GM18505 (cell line): ENCODE results near the gene EIF2B5.
"Not testable (repeated sequence)": the region's sequence is repeated elsewhere in the genome, so short reads cannot be mapped to it uniquely, and the experiment has no call there.

ENCODE experiments used
- ATAC-seq: cut with Tn5 transposase; IDR thresholded peaks from one replicate; pipeline ENCODE4 v1.9.1; 2021; ENCODE audit not compliant: unreplicated experiment
- POLR2A ChIP-seq: IDR thresholded peaks from 4 replicates; pipeline ENCODE4 v1.6.1; 2011; ENCODE audit warnings: borderline replicate concordance; ENCODE audit not compliant: insufficient read depth, insufficient read length; ENCODE audit errors: extremely low read depth

Gene EIF2B5

DNA sequence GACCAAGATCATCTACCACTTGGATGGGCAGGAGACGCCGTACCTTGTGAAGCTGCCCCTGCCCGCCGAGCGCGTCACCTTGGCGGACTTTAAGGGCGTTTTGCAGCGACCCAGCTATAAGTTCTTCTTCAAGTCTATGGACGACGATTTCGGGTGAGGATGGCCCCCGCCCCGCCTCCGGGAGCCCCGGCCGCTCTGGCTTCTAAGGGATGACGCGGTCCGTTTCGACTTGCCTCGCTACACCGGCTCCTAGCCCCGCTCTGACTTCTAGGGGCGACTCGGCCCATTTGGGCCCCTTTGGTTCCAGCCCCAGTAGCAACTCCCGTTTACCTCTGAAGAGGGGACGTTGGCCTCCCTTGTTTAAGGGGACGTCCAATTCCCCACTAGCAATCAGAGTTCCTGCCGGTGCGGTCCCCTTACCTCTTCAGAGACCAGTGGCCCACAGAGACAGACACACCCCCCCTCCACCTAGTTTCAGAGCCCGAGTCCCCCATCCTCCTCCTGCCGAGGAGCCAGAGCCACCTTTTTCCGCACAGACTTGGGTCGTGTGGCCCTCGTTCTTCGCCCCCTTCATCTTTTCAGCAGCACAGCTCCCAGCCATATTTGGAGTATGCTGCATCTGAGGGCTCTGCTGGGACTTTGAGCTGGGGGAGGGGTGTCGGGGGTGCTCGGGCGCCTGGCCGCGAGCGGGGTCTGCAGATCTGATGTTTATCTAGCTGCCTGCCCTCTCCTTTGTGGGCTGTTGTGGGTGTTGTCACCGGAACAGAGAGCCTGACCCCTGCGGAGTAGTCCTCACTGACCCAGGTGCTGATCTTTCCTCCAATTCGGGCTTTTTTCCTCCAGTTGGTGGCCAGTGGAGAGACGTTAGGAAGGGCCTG lies 20.7 kb downstream of the EIF2B5 start:
- ATAC-seq = peak; percentile 31
- no peak for TF ChIP-seq POLR2A

DNA sequence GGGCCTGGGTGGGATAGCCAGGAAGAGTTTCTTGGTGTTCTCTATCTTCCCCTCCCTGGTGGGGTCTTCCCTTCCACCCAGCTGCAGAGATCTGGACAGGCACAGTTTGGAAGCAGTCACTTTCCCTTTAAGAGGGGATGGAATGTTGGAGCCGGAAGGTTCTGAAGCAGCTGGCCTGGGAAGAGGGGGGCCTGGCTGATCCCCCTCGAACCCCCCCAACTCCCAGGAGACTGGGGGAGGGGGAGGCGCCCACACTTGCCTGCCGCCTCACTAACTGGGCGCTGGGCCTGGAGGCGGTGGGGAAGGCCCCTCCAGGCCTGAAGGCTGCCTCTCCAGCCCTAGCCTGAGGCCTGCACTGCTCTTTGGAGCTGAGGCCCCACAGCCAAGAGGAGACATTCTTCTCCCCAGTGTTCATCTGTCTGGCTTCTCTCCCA lies 21.4 kb downstream of the EIF2B5 start:
- TF ChIP-seq POLR2A = no peak
- no peak for ATAC-seq

DNA sequence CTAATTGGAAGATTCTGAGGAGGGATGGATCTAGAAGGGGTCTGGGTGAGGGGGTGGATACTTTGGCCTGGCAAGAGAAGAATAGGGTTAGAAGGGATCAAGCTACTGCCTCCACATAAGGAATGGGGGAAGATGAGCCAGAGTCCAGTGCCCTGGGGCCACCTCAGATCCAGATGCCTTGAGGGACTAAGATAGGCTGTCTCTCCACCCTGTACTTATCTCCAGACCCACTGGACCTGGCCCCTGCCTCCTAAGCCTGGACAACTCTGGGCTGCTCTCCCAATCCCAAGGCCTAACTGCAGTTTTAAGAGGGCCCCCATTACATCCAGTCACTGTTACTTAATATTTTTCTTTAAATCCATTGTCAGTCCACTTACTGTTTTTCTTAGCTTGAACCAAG lies 22.0 kb downstream of the EIF2B5 start:
- no peak for ATAC-seq
- no peak for TF ChIP-seq POLR2A

DNA sequence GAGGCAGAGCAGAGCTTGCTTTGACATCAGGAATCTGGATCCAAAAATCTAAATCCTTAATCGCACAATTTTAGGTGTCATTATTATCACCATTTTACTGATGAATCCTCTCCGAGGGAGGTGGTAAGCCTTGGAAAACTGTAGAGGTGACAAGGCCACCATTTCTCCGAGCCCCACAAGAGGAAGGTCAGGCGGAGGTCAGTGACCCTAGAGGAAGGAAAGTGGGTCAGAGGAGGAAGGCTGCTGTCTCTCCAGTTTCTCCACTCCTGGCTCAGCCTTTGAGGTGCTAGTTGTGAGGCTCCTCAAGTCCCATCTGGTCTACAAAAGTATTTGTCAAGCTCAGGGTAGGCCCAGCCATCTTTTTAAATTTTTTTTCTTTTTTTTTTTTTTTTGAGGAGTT lies 23.2 kb downstream of the EIF2B5 start:
- no peak for ATAC-seq
- TF ChIP-seq POLR2A = no peak

DNA sequence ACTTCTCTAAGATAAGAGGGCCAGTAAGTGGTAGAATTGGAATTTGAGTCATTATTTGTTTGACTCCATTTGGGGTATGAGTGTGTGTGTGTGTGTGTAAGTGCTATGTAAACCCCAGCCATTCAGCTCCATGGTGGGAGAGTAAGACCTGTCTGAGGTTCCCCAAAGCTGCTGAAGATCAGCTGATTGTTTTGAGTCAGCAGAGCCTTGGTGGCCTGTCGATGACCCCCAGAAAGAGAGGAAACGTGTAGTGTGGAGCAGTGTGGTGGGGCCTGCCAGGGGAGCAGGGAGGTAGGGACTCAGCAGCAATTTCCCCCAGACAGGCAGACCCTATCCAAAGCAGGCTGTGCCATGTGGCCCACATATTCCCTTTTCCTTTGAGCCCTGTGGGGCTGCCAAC lies 25.3 kb downstream of the EIF2B5 start:
- ATAC-seq = no peak
- TF ChIP-seq POLR2A = no peak

DNA sequence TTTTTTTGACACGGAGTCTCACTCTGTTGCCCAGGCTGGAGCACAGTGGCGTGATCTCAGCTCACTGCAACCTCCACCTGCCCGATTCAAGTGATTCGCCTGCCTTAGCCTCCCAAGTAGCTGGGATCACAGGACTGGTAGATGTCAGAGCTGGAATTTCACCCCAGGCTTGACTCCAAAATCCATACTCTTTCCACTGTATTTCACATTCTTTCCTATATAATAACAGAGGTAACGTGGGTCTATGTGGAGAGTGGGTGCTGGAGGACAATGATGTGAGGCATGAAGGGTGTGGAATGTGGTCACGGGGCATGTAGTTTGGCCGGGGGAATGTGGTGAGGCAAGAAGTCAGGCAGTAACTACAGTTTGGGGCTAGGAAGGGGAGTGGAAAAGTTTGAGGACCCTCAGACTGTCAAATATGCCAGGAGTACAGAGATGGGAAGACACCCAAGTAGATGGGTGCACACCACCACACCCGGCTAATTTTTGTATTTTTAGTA lies 27.5 kb downstream of the EIF2B5 start:
- not testable (repeated sequence) for ATAC-seq

DNA sequence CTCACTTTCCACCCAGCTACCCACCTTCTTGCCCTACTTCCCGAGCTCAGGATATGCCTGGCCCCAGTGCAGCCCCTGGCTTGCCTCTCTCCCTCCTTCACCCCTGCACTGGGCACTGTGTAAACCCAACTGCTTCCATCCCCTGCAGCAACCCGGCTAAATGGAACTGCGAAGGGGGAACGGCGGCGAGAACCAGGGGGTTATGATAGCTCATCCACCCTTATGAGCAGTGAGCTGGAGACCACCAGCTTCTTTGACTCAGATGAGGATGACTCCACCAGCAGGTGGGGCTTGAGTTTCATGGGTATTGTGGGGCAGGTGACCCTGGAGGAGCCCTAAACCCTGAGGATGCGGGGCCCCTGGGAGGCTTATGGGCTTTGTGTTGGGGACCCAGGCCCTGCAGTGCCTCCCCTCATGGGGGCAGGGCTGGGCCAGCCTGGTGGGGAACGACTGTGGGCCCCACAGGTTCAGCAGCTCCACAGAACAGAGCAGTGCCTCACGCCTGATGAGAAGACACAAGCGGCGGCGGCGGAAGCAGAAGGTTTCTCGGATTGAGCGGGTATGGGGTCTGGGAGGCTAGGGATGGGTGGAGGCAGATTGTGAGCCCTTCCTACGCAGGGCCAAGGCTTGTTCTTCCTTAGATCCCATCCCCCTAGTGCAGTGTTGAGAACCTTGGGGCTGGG lies 29.6 kb downstream of the EIF2B5 start:
- ATAC-seq = no peak
- TF ChIP-seq POLR2A = no peak

DNA sequence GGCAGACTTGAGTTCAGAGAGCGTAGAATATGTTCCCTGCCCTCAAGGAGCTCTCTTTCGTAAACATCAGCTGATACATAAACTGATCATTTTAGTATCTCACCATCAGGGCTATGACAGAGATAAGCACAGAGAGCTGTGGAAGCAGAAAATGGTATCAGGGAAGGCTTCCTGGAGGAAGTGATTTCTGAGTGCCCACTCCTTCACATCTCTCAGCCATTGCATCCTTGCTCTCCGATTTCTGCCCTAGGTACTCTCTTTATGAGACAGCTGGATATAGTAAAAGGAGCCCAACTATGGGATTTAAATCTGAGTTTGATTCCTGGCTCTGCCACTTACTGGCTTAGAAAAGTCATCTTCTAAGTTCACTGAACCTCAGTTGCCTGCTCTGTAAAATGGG lies 30.4 kb downstream of the EIF2B5 start:
- ATAC-seq = no peak
- no peak for TF ChIP-seq POLR2A

DNA sequence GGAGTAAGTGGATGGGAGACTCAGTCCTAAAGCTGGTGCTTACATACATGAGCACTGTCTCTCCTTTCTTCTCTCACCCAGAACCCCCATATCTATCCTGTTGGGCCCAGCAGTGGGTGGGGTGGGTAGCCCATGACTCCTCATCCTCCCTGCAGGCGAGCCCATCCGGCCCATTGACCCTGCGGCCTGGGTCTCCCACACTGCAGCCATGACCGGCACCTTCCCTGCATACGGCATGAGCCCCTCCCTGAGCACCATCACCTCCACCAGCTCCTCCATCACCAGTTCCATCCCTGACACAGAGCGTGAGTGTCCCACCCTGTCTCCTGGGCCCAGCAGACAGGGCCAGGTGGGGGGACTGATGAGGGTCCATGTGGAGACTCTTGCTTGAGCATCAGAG lies 31.5 kb downstream of the EIF2B5 start:
- TF ChIP-seq POLR2A = no peak

DNA sequence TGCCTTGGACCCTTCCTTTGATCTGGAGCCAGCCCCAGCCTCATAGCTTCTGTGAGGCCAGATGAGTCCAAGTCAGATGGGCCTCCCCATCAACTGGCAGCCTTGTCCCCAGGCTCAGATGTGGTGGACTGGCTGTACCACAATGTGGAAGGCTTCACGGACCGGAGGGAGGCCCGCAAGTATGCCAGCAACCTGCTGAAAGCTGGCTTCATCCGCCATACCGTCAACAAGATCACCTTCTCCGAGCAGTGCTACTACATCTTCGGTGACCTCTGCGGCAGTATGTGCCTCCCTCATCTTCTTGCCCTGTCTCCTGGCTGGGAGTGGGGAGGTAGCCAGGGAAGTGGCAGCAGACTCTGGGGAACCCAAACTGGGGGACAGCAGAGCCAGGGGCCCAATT lies 32.6 kb downstream of the EIF2B5 start:
- no peak for ATAC-seq
- no peak for TF ChIP-seq POLR2A

More for the DNA sequence above, 31.5 kb downstream of the EIF2B5 start:
- no peak for ATAC-seq

DNA sequence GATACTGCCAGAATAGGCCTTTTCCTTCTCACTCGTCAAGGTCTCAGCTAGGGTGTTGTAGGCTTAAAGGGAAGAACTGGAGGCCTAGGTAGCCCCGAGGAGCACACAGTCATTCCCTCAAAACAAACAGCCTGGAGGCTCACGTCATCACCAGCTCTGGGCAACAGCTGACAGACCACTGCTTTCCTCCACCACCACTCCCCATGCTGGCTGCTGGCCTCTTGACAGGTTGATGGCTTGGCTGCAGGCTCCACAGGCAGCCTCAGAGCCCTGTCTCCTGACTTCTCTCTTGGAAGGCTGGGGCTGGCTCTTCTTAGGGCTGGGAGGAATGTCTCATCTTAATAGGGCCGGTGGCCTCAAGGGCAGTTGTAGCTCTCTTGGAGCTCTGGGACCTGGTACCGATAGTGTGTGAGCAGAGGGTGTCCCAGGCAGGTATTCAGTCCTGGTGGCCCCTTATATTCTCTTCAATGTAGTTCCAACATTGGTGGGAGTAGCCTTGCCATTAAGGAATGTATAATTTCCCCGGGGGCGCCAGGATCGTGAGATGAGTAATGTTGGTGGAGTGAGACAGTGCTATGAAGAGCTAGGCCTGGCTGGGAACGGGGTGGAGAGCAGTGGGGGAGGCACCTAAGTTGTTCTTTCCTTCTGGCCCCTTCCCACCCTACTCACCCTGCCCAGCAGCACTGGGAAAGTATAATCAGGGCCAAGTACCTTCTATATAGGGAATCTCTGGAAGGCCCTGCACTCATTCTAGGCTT lies 33.4 kb downstream of the EIF2B5 start:
- ATAC-seq = no peak
- TF ChIP-seq POLR2A = no peak

DNA sequence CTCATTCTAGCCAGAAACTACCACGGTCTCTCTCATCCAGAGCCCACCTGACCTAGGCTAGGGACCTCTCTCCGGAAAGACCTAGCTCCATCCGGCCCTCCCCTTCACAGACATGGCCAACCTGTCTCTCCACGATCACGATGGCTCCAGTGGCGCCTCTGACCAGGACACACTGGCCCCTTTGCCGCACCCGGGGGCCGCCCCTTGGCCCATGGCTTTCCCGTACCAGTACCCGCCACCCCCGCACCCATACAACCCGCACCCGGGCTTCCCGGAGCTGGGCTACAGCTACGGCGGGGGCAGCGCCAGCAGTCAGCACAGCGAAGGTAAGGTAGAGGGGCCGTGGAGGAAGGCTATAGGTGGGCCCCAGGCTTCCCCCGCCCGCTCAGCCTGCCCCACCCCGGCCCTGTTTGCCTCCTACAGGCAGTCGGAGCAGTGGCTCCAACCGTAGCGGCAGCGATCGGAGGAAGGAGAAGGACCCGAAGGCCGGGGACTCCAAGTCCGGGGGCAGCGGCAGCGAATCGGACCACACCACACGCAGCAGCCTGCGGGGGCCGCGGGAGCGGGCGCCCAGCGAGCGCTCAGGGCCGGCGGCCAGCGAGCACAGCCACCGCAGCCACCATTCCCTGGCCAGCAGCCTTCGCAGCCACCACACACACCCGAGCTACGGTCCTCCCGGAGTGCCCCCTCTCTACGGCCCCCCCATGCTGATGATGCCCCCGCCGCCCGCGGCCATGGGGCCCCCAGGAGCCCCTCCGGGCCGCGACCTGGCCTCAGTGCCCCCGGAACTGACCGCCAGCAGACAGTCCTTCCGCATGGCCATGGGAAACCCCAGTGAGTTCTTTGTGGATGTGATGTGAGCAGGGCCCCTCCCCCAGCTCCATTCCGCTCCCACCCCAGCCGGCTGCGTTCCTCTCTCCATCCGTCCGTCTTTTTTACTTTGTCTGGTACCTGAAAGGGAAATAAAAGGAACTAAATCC lies 35.0 kb downstream of the EIF2B5 start:
- no peak for TF ChIP-seq POLR2A

More for the DNA sequence above, 35.0 kb downstream of the EIF2B5 start:
- no peak for ATAC-seq
